Heart left ventricle (tissue), 13 donors: Measurements from ENCODE around the gene EDDM3A.
"Not testable (repeated sequence)": the region's sequence is repeated elsewhere in the genome, so short reads cannot be mapped to it uniquely, and the experiment has no call there.

Experiments
- CTCF ChIP-seq, 12 donors: fragments of 200-600 bp; sonication (generic) in 4 of 12; IDR thresholded peaks; one replicate each; pipeline versions ENCODE4 v1.5.0 to v1.8.0; 2018 to 2022; ENCODE audit warnings: antibody characterized with exemption in 12 of 12, mild to moderate bottlenecking in 5 of 12
- POLR2A ChIP-seq, 2 donors: fragments of 450-650 bp; IDR thresholded peaks; one replicate each; pipeline ENCODE4 v1.6.1; 2017; ENCODE audit warnings: antibody characterized with exemption in 2 of 2, mild to moderate bottlenecking in 2 of 2, moderate library complexity in 2 of 2
- donor health status: ischemic (EF 13 %, LVEDD 7.1; RV severe dilation, severe dysfunction).
- donor health status: DM: no; HTN: yes; CAD: no.
- donor health status: DM: no; HTN: no; CAD: no.
- donor health status: ischemic (EF 25% LVEDD 6.9; RV normal size, moderate dysfunction).
- donor health status: ischemic (EF 25% LVEDD 5.7; RV mildly dilated, moderate dysfunction).
- donor health status: ischemic (EF 35%, LVEDD 5.7; RV mildly dilated, moderate dysfunction).
- donor health status: nonischemic (EF 11% LVEDD 7.7; RV severe dilation, severe dysfunction).
- donor health status: DM: yes; HTN: yes; CAD: no.
- donor health status: PGD.
- donor health status: ischemic (EF 29% LVEDD 5.4; RV normal size, mild dysfunction).
- donor health status: nonischemic (EF 23%, LVEDD 6.1; RV moderate dilation, normal function).

- TF ChIP-seq CTCF, POLR2A (IDR thresholded peaks at IDR 0.05): not testable (repeated sequence)
Measured at GRCh38 chr14:20726121-20726520, 19.6 kb upstream of the EDDM3A start.
